ENCODE results near the gene PCDHAC1. TPM values are rescaled to one million over a fixed set of nuclear protein-coding genes. Genes with fewer than 3 reads are reported as not detected.

PCDHAC1 gene
- total and polyA plus RNA-seq, 9 of the 15 experiments (the other 6 are each of a cell fraction or from before 2014, with no cell fraction given), result not detected

GRCh38 chr5:140916325-140916724 lies 9.8 kb upstream of the PCDHAC1 start:
- TF ChIP-seq NR2F6 (CRISPR knock-in tag; IDR thresholded peaks at IDR 0.05) (no peak), PTRF (tag; IDR thresholded peaks at IDR 0.05) (no peak), POLR2AphosphoS5 (IDR thresholded peaks at IDR 0.05; ENCODE audit: control insufficient read depth, insufficient read depth, low read depth, low read length) (no peak), CREBBP (IDR thresholded peaks at IDR 0.05; ENCODE audit: low read depth, low read length) (no peak), ATF6 (CRISPR knock-in tag; IDR thresholded peaks at IDR 0.05) (no peak), ARID2 (IDR thresholded peaks at IDR 0.05) (no peak), HDGF (IDR thresholded peaks at IDR 0.05) (no peak), OTX1 (CRISPR knock-in tag; IDR thresholded peaks at IDR 0.05) (no peak), CC2D1A (IDR thresholded peaks at IDR 0.05) (no peak), GABPB1 (CRISPR knock-in tag; IDR thresholded peaks at IDR 0.05) (no peak), ZNF740 (CRISPR knock-in tag; IDR thresholded peaks at IDR 0.05) (no peak), ZNF740 (tag; IDR thresholded peaks at IDR 0.05) (no peak), DMBX1 (CRISPR knock-in tag; IDR thresholded peaks at IDR 0.05; ENCODE audit: borderline replicate concordance) (no peak), DIDO1 (tag; IDR thresholded peaks at IDR 0.05; ENCODE audit: low read depth) (no peak), PKNOX1 (IDR thresholded peaks at IDR 0.05) (no peak), ZNF780A (CRISPR knock-in tag; IDR thresholded peaks at IDR 0.05) (no peak)
- no TSS peak for BruUV-seq (replicated peaks)

More at GRCh38 chr5:140916325-140916724, 9.8 kb upstream of the PCDHAC1 start:
- H3K9me1 ChIP-seq (ENCODE audit: control insufficient read depth, insufficient read depth, low read length), result no peaks in the 10 kb centered on the region
- H3K27me3 ChIP-seq (ENCODE audit: control insufficient read depth in 2 of 2, insufficient read depth in 2 of 2, low read length in 2 of 2), result no peaks in the 10 kb centered on the region
- no peaks in the 10 kb centered on the region; the same call in 1 of the 2 replicates for H3K9me3 ChIP-seq (replicated peaks; ENCODE audit: control insufficient read depth, insufficient read depth, low read depth, low read length)
- no peak overlapping the region for H3K27ac ChIP-seq (ENCODE audit: extremely low read depth, low read depth, low read length)
- no peaks in the 10 kb centered on the region for H4K20me1 ChIP-seq (replicated peaks; ENCODE audit: control insufficient read depth, insufficient read depth, low read length)
- no peaks in the 10 kb centered on the region for H3K36me3 ChIP-seq (ENCODE audit: control insufficient read depth, insufficient read depth, low read length)
- no peak for ATAC-seq
- in situ Hi-C loops (cut with MboI) (no loop called here), intact Hi-C loops (cut with micrococcal nuclease) (no loop called here)
- no peak for DNase-seq (ENCODE audit: extremely low read depth in 1 of 4, low spot score in 3 of 4)
- H3K9ac ChIP-seq (ENCODE audit: insufficient read depth in 1 of 2, low read depth in 2 of 2, low read length in 2 of 2), result no peak overlapping the region
- no peak for FAIRE-seq
- no peak overlapping the region for H2AFZ ChIP-seq (ENCODE audit: low read depth, low read length)
- no peaks in the 10 kb centered on the region for H3K79me2 ChIP-seq (ENCODE audit: control insufficient read depth, insufficient read depth, low read length)
- WGBS (ENCODE audit: insufficient coverage, low coverage, missing lambda C conversion rate), result 0% methylated on average over 1 of the region's 1 CpG
- CTCF ChIA-PET (ENCODE audit: low intra/inter-chr PET ratio), result no interaction called here
- POLR2A ChIA-PET, result no interaction called here
- H3K4me2 ChIP-seq (ENCODE audit: insufficient read depth, low read length), result no peak overlapping the region
- no peak overlapping the region for H3K4me3 ChIP-seq
- H3K4me1 ChIP-seq (replicated peaks in 1 of 2; ENCODE audit: control insufficient read depth in 2 of 2, insufficient read depth in 2 of 2, low read length in 2 of 2), result no peaks in the 10 kb centered on the region
